Duodenal mucosa (tissue), 2 donors: ENCODE measurements around the gene NUP62.
"Not testable (repeated sequence)": the region's sequence is repeated elsewhere in the genome, so short reads cannot be mapped to it uniquely, and the experiment has no call there.

ENCODE experiments used
- H3K27ac ChIP-seq: one replicate; pipeline ENCODE4 v1.7.0; 2013; ENCODE audit warnings: low read depth, low read length
- H3K27me3 ChIP-seq, 2 donors: one replicate each; pipeline ENCODE4 v1.7.0; 2013; ENCODE audit warnings: low read length in 2 of 2, control low read depth in 1 of 2; ENCODE audit not compliant: insufficient read depth in 2 of 2, control insufficient read depth in 1 of 2
- H3K36me3 ChIP-seq, 2 donors: one replicate each; pipeline ENCODE4 v1.7.0; 2013; ENCODE audit warnings: low read length in 2 of 2, control low read depth in 1 of 2; ENCODE audit not compliant: insufficient read depth in 2 of 2, control insufficient read depth in 1 of 2
- H3K4me1 ChIP-seq, 2 donors: one replicate each; pipeline ENCODE4 v1.7.0; 2013; ENCODE audit warnings: low read length in 2 of 2, control low read depth in 1 of 2; ENCODE audit not compliant: insufficient read depth in 2 of 2, control insufficient read depth in 1 of 2
- H3K4me3 ChIP-seq, 2 donors: one replicate each; pipeline ENCODE4 v1.7.0; 2013; ENCODE audit warnings: low read length in 2 of 2, low read depth in 1 of 2
- H3K9ac ChIP-seq, 2 donors: one replicate each; pipeline ENCODE4 v1.7.0; 2013; ENCODE audit warnings: low read length in 2 of 2, low read depth in 1 of 2
- H3K9me3 ChIP-seq, 2 donors: one replicate each; pipeline ENCODE4 v1.7.0; 2013; ENCODE audit warnings: low read length in 2 of 2, control low read depth in 1 of 2; ENCODE audit not compliant: control insufficient read depth in 1 of 2

The NUP62 gene

GRCh38 chr19:49929121-49929610 is at the start of gene NUP62, which contains the start of gene ATF5:
Gene NUP62, minus strand, starts transcription at chr19:49929504. Its CDS starts 19,697 bp downstream, at chr19:49909807.
Gene ATF5, plus strand, starts transcription at chr19:49929205. Its CDS starts 1,646 bp downstream, at chr19:49930851.
- Histone ChIP-seq H3K36me3 (peaks cover 16 to 33% of the 10 kb centered on the region in 2 donors), H3K4me3 (peak within 1 kb of the TSS; percentile 83 to 98), H3K4me1 (peaks cover 11 to 13% of the 10 kb centered on the region in 2 donors), H3K27me3 (no peaks in the 10 kb centered on the region), H3K9ac (peak within 1 kb of the TSS; percentile 81 to 98), H3K9me3 (no peaks in the 10 kb centered on the region), H3K27ac (peak within 1 kb of the TSS; percentile 90)

GRCh38 chr19:49978324-49978723 is 49.0 kb upstream of the NUP62 start:
- Histone ChIP-seq H3K9ac (no peak overlapping the region), H3K4me1 (peaks cover 0 to 5% of the 10 kb centered on the region in 2 donors), H3K27me3 (no peaks in the 10 kb centered on the region), H3K36me3 (peaks cover 28 to 48% of the 10 kb centered on the region in 2 donors), H3K4me3 (no peak overlapping the region), H3K27ac (no peak overlapping the region), H3K9me3 (no peaks in the 10 kb centered on the region)

- Histone ChIP-seq H3K27me3 (no peaks in the 10 kb centered on the region), H3K36me3 (peaks cover 24 to 48% of the 10 kb centered on the region in 2 donors), H3K4me3 (no peak overlapping the region)
Observed at GRCh38 chr19:49977881-49978280, 48.6 kb upstream of the NUP62 start.

GRCh38 chr19:49977076-49977475 is 47.8 kb upstream of the NUP62 start:
- peaks cover 23 to 41% of the 10 kb centered on the region in 2 donors for H3K36me3 ChIP-seq
- H3K27ac ChIP-seq, result no peak overlapping the region

More at GRCh38 chr19:49977881-49978280, 48.6 kb upstream of the NUP62 start:
- Histone ChIP-seq H3K9me3 (no peaks in the 10 kb centered on the region), H3K9ac (no peak overlapping the region), H3K27ac (no peak overlapping the region), H3K4me1 (peaks cover 0 to 5% of the 10 kb centered on the region in 2 donors)

GRCh38 chr19:49976496-49976895 is 47.2 kb upstream of the NUP62 start:
- H3K36me3 ChIP-seq, result peaks cover 17 to 35% of the 10 kb centered on the region in 2 donors
- no peak overlapping the region for H3K9ac ChIP-seq
- no peak overlapping the region for H3K4me3 ChIP-seq
- peaks cover 0 to 5% of the 10 kb centered on the region in 2 donors for H3K4me1 ChIP-seq
- no peaks in the 10 kb centered on the region for H3K27me3 ChIP-seq
- no peaks in the 10 kb centered on the region for H3K9me3 ChIP-seq
- H3K27ac ChIP-seq, result no peak overlapping the region

More at GRCh38 chr19:49977076-49977475, 47.8 kb upstream of the NUP62 start:
- Histone ChIP-seq H3K27me3 (no peaks in the 10 kb centered on the region), H3K4me1 (peaks cover 0 to 5% of the 10 kb centered on the region in 2 donors), H3K4me3 (no peak overlapping the region), H3K9ac (no peak overlapping the region), H3K9me3 (no peaks in the 10 kb centered on the region)

GRCh38 chr19:49975051-49975450 is 45.7 kb upstream of the NUP62 start:
- Histone ChIP-seq H3K9me3 (no peaks in the 10 kb centered on the region), H3K27ac (no peak overlapping the region), H3K27me3 (no peaks in the 10 kb centered on the region), H3K4me3 (no peak overlapping the region), H3K4me1 (peaks cover 0 to 5% of the 10 kb centered on the region in 2 donors), H3K9ac (no peak overlapping the region), H3K36me3 (peaks cover 15 to 35% of the 10 kb centered on the region in 2 donors)

- no peaks in the 10 kb centered on the region for H3K27me3 ChIP-seq
- H3K9me3 ChIP-seq, result no peaks in the 10 kb centered on the region
- no peak overlapping the region for H3K27ac ChIP-seq
- peaks cover 0 to 5% of the 10 kb centered on the region in 2 donors for H3K4me1 ChIP-seq
- no peak overlapping the region for H3K9ac ChIP-seq
- peaks cover 12 to 32% of the 10 kb centered on the region in 2 donors for H3K36me3 ChIP-seq
- H3K4me3 ChIP-seq, result no peak overlapping the region
Observed at GRCh38 chr19:49973987-49974386, 44.7 kb upstream of the NUP62 start.

GRCh38 chr19:49972841-49973240 is 43.5 kb upstream of the NUP62 start:
- no peak overlapping the region for H3K9ac ChIP-seq
- peaks cover 7 to 21% of the 10 kb centered on the region in 2 donors for H3K36me3 ChIP-seq

GRCh38 chr19:49971991-49972411 is 42.7 kb upstream of the NUP62 start:
- Histone ChIP-seq H3K27ac (no peak overlapping the region), H3K4me3 (no peak overlapping the region), H3K9me3 (no peaks in the 10 kb centered on the region), H3K4me1 (no peaks in the 10 kb centered on the region), H3K36me3 (peaks cover under 1 to 13% of the 10 kb centered on the region in 2 donors), H3K9ac (no peak overlapping the region), H3K27me3 (no peaks in the 10 kb centered on the region)

More at GRCh38 chr19:49972841-49973240, 43.5 kb upstream of the NUP62 start:
- Histone ChIP-seq H3K4me3 (no peak overlapping the region), H3K9me3 (no peaks in the 10 kb centered on the region), H3K27me3 (no peaks in the 10 kb centered on the region), H3K27ac (no peak overlapping the region), H3K4me1 (peaks cover 0 to 5% of the 10 kb centered on the region in 2 donors)

- not testable (repeated sequence) for H3K9ac ChIP-seq, H3K27me3 ChIP-seq, H3K36me3 ChIP-seq, H3K27ac ChIP-seq, H3K4me3 ChIP-seq, H3K4me1 ChIP-seq, H3K9me3 ChIP-seq
Observed at GRCh38 chr19:49969355-49969754, 40.1 kb upstream of the NUP62 start.
